22Rv1 (cell line): ENCODE data around the gene DNAH1.

Experiments used
- CTCF ChIP-seq: fragments of 450-650 bp; IDR thresholded peaks from 2 replicates; pipeline ENCODE4 v1.5.1; 2017; ENCODE audit warnings: mild to moderate bottlenecking
- ZFX ChIP-seq: fragments of 450-650 bp; IDR thresholded peaks from 2 replicates; pipeline ENCODE4 v1.6.1; 2017; ENCODE audit warnings: antibody characterized with exemption, borderline replicate concordance

GRCh38 chr3:52422669-52423068, 106.5 kb downstream of the DNAH1 start:
- TF ChIP-seq CTCF (no peak), ZFX (no peak)
